Measurements from ENCODE around the gene APLP1. TPM values are rescaled to one million over a fixed set of nuclear protein-coding genes. Genes with fewer than 3 reads are reported as not detected.

APLP1 gene
- total RNA-seq, 1 donor from 2014 or later: 0.21 TPM

GRCh38 chr19:35844482-35845214 lies 23.7 kb upstream of the APLP1 start:
- peaks cover 0 to under 1% of the 10 kb centered on the region in 2 donors for H3K9me3 ChIP-seq
- intact Hi-C loops (cut with DNase I): no loop called here
- H3K27me3 ChIP-seq: peaks cover 23% of the 10 kb centered on the region
- H3K4me3 ChIP-seq: no peak overlapping the region
- no peaks in the 10 kb centered on the region for H3K36me3 ChIP-seq
- peaks cover 0 to 4% of the 10 kb centered on the region in 2 donors for H3K4me1 ChIP-seq
- no peak for DNase-seq (ENCODE audit: low spot score in 2 of 2)
- no peak overlapping the region for H3K27ac ChIP-seq
- TF ChIP-seq CTCF (IDR thresholded peaks at IDR 0.05): no peak

GRCh38 chr19:35845215-35846037 lies 22.9 kb upstream of the APLP1 start:
- H3K4me1 ChIP-seq: peaks cover 0 to 4% of the 10 kb centered on the region in 2 donors
- no peak for TF ChIP-seq CTCF (IDR thresholded peaks at IDR 0.05)
- H3K9me3 ChIP-seq: no peaks in the 10 kb centered on the region
- peaks cover 23% of the 10 kb centered on the region for H3K27me3 ChIP-seq
- intact Hi-C loops (cut with DNase I): no loop called here
- no peaks in the 10 kb centered on the region for H3K36me3 ChIP-seq
- H3K27ac ChIP-seq: no peak overlapping the region
- DNase-seq (ENCODE audit: low spot score in 2 of 2): no peak
- peak overlapping the region; percentile 12 to 29 for H3K4me3 ChIP-seq

GRCh38 chr19:35846038-35846668 lies 22.2 kb upstream of the APLP1 start:
- Histone ChIP-seq H3K27me3 (peaks cover 23% of the 10 kb centered on the region), H3K9me3 (no peaks in the 10 kb centered on the region), H3K4me3 (peak overlapping the region; percentile 12 to 29), H3K27ac (no peak overlapping the region), H3K36me3 (no peaks in the 10 kb centered on the region), H3K4me1 (peaks cover 0 to 4% of the 10 kb centered on the region in 2 donors)
- no peak for DNase-seq (ENCODE audit: low spot score in 2 of 2)
- no peak for TF ChIP-seq CTCF (IDR thresholded peaks at IDR 0.05)
- intact Hi-C loops (cut with DNase I): no loop called here

GRCh38 chr19:35847911-35848310 lies 20.5 kb upstream of the APLP1 start:
- no peaks in the 10 kb centered on the region for H3K9me3 ChIP-seq
- peaks cover 0 to 4% of the 10 kb centered on the region in 2 donors for H3K4me1 ChIP-seq
- H3K27ac ChIP-seq: no peak overlapping the region
- no peak for TF ChIP-seq CTCF (IDR thresholded peaks at IDR 0.05)
- peaks cover 23% of the 10 kb centered on the region for H3K27me3 ChIP-seq
- no peaks in the 10 kb centered on the region for H3K36me3 ChIP-seq
- no peak for DNase-seq (ENCODE audit: low spot score in 2 of 2)
- no peak overlapping the region for H3K4me3 ChIP-seq
- intact Hi-C loops (cut with DNase I): no loop called here

GRCh38 chr19:35848486-35848885 lies 19.9 kb upstream of the APLP1 start:
- H3K4me3 ChIP-seq: no peak overlapping the region
- intact Hi-C loops (cut with DNase I): no loop called here
- TF ChIP-seq CTCF (IDR thresholded peaks at IDR 0.05): no peak
- no peaks in the 10 kb centered on the region for H3K9me3 ChIP-seq
- peaks cover 22% of the 10 kb centered on the region for H3K27me3 ChIP-seq
- H3K36me3 ChIP-seq: no peaks in the 10 kb centered on the region
- H3K4me1 ChIP-seq: peaks cover 0 to 4% of the 10 kb centered on the region in 2 donors
- no peak overlapping the region for H3K27ac ChIP-seq
- DNase-seq (ENCODE audit: low spot score in 2 of 2): no peak
